Stimulated activated CD4-positive, alpha-beta T cell treated with anti-CD3 and anti-CD28 coated beads, Interleukin-1b, Interleukin-23, amount 100 ng/mL, for 24 hours (primary cell): ENCODE data around the gene DIAPH3.

Experiments used
- DNase-seq, 4 experiments: peaks; one replicate each; pipeline ENCODE4 v3.0.0-alpha.2; 2020; ENCODE audit warnings: low read depth in 4 of 4, low spot score in 1 of 4

DIAPH3 gene

GRCh38 chr13:60152904-60153303 is 10.8 kb downstream of the DIAPH3 start:
- no peak for DNase-seq

- DNase-seq: no peak
Measured at GRCh38 chr13:60152114-60152513, 11.6 kb downstream of the DIAPH3 start.

- DNase-seq: no peak
Measured at GRCh38 chr13:60150538-60150937, 13.2 kb downstream of the DIAPH3 start.

- no peak for DNase-seq
Measured at GRCh38 chr13:60148918-60149317, 14.8 kb downstream of the DIAPH3 start.

- no peak for DNase-seq
Measured at GRCh38 chr13:60147361-60147760, 16.4 kb downstream of the DIAPH3 start.

GRCh38 chr13:60146471-60146870 is 17.3 kb downstream of the DIAPH3 start:
- no peak for DNase-seq

GRCh38 chr13:60143775-60144174 is 20.0 kb downstream of the DIAPH3 start:
- no peak for DNase-seq

GRCh38 chr13:60139272-60139671 is 24.5 kb downstream of the DIAPH3 start:
- DNase-seq: no peak

GRCh38 chr13:60138674-60139073 is 25.1 kb downstream of the DIAPH3 start:
- no peak for DNase-seq

- DNase-seq: no peak
Measured at GRCh38 chr13:60137911-60138560, 25.7 kb downstream of the DIAPH3 start.

GRCh38 chr13:60135344-60135743 is 28.4 kb downstream of the DIAPH3 start:
- no peak for DNase-seq

- DNase-seq: no peak
Measured at GRCh38 chr13:60134376-60134775, 29.4 kb downstream of the DIAPH3 start.

GRCh38 chr13:60121337-60121687 is 42.4 kb downstream of the DIAPH3 start:
- DNase-seq: no peak

GRCh38 chr13:60120617-60121336 is 43.0 kb downstream of the DIAPH3 start:
- no peak for DNase-seq

GRCh38 chr13:60118696-60119400 is 44.9 kb downstream of the DIAPH3 start:
- no peak for DNase-seq

- DNase-seq: no peak
Measured at GRCh38 chr13:60114499-60115028, 49.2 kb downstream of the DIAPH3 start.

- no peak for DNase-seq
Measured at GRCh38 chr13:60112771-60113170, 51.0 kb downstream of the DIAPH3 start.

- DNase-seq: no peak
Measured at GRCh38 chr13:60111691-60112090, 52.0 kb downstream of the DIAPH3 start.

GRCh38 chr13:60109285-60109684 is 54.4 kb downstream of the DIAPH3 start:
- no peak for DNase-seq

- DNase-seq: no peak
Measured at GRCh38 chr13:60108589-60108988, 55.1 kb downstream of the DIAPH3 start.

GRCh38 chr13:60099631-60100420 is 63.9 kb downstream of the DIAPH3 start:
- no peak for DNase-seq
